Effector CD8-positive, alpha-beta T cell (primary cell): ENCODE results near the gene ITGB7.

Source experiments
- DNase-seq: peaks from one replicate; lab custom pipeline; 2025; lab: John Stamatoyannopoulos, UW

The ITGB7 gene

DNA sequence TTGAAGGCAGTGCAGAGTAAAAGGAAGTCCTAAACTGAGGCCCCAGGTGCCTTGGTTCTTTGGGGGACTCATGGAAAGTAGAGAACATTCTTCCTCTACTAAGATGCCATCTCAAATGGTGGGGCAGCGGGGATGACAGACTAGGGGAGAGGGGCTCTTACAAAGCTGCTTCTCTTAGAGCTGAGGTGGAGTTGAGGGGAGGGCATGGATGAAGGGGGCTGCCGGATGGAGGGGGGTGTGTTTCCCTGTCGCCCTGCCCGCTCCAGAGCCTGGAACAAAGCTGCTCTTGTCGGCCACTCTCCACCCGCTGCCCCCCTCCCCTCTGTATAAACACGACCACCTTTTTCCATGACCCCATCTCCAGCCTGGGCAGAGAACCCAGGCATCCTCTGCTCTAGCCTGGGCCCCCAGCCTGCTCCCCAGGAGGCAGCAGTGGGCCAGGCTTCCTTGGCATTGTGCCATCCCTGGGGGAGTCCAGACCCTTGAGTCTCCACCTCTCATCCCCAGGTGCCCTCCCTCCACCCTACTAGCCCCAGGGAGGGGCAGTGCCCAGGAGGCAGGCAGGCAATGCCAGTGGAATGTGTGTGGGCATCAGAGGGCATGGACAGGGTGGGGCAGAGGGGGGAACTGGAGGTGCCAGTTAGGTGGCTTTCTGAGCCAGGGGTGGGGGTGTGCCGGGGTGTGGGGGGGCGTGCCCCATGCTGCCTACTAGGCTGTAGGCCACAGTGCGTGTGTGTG, 23.2 kb upstream of the ITGB7 start:
- no peak for DNase-seq

- DNase-seq: no peak
Measured at GRCh38 chr12:53229454-53229853, 22.4 kb upstream of the ITGB7 start.

GRCh38 chr12:53227836-53228235, 20.8 kb upstream of the ITGB7 start:
- DNase-seq: no peak

GRCh38 chr12:53227341-53227740, 20.3 kb upstream of the ITGB7 start:
- DNase-seq: no peak

DNA sequence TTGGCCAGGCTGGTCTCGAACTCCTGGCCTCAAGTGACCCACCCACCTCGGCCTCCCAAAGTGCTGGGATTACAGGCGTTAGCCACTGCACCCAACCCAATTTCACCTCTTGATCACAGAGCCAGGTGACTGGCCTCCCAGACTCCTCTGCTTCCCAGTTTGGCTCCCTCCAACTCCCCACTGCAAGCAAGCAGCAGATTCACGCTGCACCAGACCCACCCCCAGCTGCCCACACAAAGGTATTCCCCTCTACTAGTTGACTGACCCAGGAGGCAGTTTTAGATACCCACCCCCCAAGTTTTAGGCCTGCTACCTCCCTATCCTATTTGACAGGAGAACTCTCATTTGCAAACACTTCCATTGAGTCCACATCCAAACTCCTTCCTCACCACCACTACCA, 19.8 kb upstream of the ITGB7 start:
- no peak for DNase-seq

DNA sequence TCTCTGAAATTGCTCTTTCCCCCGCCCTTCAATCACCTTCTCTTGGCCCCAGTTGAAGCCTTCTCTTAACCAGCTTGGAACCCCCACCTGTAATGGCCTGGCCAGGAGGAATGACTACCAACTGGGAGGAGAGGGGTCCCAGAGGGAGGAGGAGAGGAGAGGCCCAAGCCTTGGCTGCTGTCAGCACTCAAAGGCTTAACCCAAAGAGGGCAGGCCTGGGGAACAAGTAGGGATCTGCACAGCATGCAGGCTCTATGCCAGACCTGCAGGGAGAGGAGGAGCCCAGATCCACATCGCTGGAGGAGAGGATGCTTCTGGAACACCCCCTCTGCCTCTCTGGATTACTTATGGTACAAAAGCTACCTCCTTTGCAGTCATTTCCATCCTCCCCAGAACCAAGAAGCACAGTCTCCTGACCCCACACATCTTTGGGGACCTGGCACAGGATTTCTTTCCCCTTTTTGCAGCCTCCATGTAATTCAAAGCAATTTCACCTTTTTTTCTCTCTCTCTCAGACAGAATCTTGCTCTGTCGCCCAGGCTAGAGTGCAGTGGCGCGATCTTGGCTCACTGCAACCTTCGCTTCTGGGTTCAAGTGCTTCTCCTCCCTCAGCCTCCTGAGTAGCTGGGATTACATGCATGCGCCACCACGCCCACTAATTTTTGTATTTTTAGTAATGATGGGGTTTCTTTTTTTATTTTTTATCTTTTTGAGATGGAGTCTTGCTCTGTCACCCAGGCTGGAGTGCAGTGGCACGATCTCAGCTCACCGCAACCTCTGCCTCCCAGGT, 18.8 kb upstream of the ITGB7 start:
- DNase-seq: no peak

- DNase-seq: no peak
Measured at GRCh38 chr12:53224897-53225634, 18.0 kb upstream of the ITGB7 start.

GRCh38 chr12:53224061-53224896, 17.2 kb upstream of the ITGB7 start:
- no peak for DNase-seq

DNA sequence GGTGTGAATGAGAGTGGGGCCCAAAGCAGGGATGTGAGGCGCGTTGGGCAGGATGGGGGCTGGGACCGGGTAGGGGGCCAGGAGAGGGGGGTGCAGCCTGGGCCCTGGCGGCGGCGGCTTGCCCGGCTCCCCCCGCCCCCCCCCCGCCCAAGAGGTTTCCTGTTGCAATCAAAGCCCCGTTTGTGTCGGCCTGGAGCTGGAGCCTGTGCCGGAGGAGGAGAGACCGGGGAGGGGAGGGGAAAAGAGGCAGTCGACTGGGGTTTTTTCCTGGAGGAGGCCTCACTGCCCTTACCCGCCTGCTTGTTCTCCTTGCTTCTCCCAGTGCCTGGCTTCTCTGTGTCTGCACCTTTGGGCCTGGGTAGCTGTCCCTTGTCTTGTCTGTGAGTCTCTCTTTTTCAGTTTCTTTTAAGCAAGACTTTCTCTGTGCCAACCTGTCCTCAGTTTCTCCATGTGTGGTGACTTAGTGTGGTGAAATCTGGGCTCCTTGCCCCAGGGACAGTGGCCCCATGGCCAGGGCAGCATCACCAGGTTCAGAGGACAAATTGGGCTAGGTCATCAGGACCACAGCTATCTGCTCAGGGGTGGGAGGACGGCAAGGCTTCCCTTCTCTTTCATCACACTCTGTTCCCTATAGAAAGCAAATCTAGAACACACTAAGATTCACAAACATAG, 16.5 kb upstream of the ITGB7 start:
- DNase-seq: peak; percentile 41

DNA sequence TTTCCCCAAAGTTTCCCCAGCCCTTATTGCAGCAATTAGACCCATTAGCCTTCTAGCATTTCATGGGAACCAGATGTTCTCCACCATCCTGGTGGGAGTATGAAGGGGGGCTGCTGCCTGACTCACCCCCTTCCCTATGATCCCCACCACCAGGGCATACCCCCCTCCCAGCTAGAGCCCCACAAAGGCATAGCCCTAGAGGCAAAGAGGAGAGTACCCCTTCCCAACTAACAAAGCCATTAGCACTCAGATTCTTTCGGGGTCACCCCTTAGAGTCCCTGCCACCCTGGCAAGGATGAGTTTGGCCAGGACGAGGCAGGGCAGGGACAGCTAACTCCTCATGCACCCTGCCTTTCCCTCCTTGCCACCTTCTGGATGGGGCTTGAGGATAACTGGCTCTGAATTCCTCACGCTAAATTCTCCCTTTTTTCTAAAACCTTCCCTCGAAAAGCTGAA, 15.8 kb upstream of the ITGB7 start:
- DNase-seq: no peak

DNA sequence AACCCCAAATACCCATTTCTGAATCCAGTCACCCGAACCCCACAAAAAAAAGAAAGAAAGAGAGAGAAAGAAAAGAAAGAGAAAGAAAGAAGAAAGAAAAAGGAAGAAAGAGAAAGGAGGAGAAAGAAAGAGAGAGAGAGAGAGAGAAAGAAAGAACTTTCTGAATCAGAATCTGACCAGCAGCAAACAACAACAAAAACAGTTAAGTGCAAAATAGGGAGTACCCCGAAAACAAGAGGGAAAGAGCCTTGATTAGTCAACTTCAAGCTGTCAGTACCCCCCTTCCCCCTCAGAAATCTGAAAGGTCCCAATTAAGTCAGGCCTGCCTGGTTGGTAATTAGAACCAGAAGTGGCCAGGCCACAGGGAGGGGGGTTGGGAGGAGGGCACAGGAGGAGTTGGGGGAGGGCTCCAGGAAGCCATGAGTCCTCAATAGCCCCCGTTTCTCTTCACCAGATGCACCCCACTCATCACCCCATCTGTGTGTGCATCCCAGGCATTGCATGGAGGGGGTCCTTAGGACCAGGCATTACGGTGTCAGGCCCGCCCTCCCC, 15.2 kb upstream of the ITGB7 start:
- DNase-seq: no peak

DNA sequence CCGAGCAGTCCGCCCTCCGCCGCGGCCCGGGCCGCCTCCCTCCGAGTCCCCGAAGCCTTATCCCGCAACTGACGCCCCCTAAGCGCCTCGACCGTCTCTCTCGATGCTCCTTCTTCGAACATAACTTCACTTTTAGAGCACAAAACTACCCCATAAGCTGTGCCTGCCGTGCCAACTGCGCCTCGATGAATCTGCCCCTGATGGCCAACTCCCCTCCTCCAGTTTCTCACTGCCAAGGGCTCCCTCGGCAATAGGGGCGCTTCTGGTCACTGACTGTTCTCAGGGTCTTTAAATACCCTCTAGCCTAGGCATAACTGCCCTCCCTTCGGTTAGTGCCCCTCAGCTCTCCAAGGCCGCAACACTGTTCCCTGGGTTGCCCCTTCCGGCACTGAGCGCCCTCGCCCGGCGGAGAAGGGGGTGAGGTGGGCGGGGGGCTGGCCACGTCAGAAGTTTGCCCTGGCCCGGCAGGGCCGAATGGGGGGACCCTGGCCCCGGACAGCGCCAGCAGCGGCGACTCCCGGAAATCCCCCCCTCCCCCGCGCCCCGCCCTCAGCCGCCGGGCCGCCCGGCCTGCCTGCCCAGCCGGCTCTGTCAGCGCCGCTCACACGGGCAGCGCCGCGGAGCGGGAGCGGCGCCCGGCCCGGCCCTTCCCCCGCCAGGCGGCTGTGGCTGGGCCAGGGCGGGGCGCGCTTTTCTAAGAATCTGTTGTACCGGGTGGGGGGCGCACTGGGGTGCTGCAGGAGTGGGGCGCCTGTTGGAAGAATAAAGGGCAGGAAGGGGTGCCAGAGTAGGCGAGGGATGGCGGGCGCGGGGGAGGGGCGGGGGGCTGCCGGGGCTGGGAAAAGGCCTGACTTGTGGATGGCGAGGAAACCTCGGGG, 14.4 kb upstream of the ITGB7 start:
- DNase-seq: peak; percentile 36

- DNase-seq: peak; percentile 66
Measured at GRCh38 chr12:53220694-53221202, 13.7 kb upstream of the ITGB7 start.

DNA sequence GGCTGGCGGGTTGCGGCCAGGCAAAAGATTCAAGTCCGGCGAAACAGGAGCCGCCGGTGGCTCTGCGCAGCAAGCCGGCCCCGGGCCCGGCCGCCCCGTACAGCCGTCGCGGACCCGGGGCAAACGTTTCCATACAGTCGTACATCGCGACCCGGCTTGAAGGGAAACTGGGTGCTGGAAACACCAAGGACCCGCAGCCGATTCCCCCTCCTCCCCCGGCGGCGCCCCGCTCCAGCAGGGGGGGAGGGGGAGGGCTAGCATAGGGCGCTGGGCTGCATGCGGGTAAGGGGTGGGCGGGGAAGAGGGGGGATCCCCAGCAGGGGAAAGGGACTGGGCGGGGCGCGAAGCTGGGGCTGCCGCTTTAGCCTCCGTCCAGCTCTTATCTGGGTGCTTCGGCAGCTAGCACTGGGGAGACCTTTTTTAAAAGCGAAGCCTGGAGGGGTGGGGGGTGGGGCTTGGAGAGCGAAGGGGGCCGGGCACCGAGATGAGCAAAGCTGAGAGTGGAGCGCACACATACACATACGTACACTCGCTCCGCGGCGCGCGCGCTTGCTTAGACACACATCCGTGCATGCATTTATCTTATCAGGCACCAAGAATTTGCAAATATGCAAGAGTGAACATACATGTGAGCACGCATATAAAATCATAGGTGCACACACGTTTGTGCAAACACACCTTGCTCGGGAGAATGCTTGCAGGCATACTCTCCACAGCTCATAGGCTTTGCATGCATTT, 13.1 kb upstream of the ITGB7 start:
- peak; percentile 65 for DNase-seq

GRCh38 chr12:53219292-53219955, 12.4 kb upstream of the ITGB7 start:
- DNase-seq: peak; percentile 16

- DNase-seq: no peak
Measured at GRCh38 chr12:53218551-53219291, 11.7 kb upstream of the ITGB7 start.

GRCh38 chr12:53217931-53218307, 10.9 kb upstream of the ITGB7 start:
- DNase-seq: no peak
